Measurements from ENCODE around the gene ZNF18.

The ZNF18 gene

GRCh38 chr17:11997147-11997971, at the start of gene ZNF18:
TSS of gene ZNF18 (minus strand) at chr17:11997475. CDS start at chr17:11992829, 4,646 bp downstream.
- DNase-seq: peak; percentile 82 to 91 (median 89)

GRCh38 chr17:12046786-12047185, 49.5 kb upstream of the ZNF18 start:
- no peak for DNase-seq

GRCh38 chr17:12043702-12044101, 46.4 kb upstream of the ZNF18 start:
- DNase-seq: no peak

- DNase-seq: no peak
Observed at GRCh38 chr17:12041312-12041711, 44.0 kb upstream of the ZNF18 start.

- DNase-seq: no peak
Observed at GRCh38 chr17:12040478-12040877, 43.2 kb upstream of the ZNF18 start.

- DNase-seq: no peak
Observed at GRCh38 chr17:12037970-12038369, 40.7 kb upstream of the ZNF18 start.

- DNase-seq: no peak
Observed at GRCh38 chr17:12035673-12036072, 38.4 kb upstream of the ZNF18 start.

GRCh38 chr17:12034538-12034937, 37.3 kb upstream of the ZNF18 start:
- no peak for DNase-seq

GRCh38 chr17:12028611-12029010, 31.3 kb upstream of the ZNF18 start:
- no peak for DNase-seq

GRCh38 chr17:12027658-12028057, 30.4 kb upstream of the ZNF18 start:
- no peak for DNase-seq

GRCh38 chr17:12024327-12024726, 27.1 kb upstream of the ZNF18 start:
- no peak for DNase-seq

- no peak for DNase-seq
Observed at GRCh38 chr17:12022310-12022709, 25.0 kb upstream of the ZNF18 start.

- DNase-seq: peak in 1 of 3 experiments; percentile 36
Observed at GRCh38 chr17:12021623-12022140, 24.4 kb upstream of the ZNF18 start.

GRCh38 chr17:12020642-12021622, 23.7 kb upstream of the ZNF18 start, which contains the start of gene MAP2K4:
TSS of gene MAP2K4 (plus strand) at chr17:12020877. CDS start at chr17:12020887, 10 bp downstream.
- peak; percentile 71 to 82 (median 73) for DNase-seq

GRCh38 chr17:12007466-12007865, 10.2 kb upstream of the ZNF18 start:
- DNase-seq: no peak

GRCh38 chr17:11999696-12000095, 2.4 kb upstream of the ZNF18 start:
- DNase-seq: no peak

GRCh38 chr17:11997972-11998233, 628 bp upstream of the ZNF18 start:
- DNase-seq: no peak

GRCh38 chr17:11996722-11997146, 541 bp downstream of the ZNF18 start:
- DNase-seq: peak in 1 of 3 experiments; percentile 75

GRCh38 chr17:11991461-11991860, 5.8 kb downstream of the ZNF18 start:
- no peak for DNase-seq

GRCh38 chr17:11990363-11990983, 6.8 kb downstream of the ZNF18 start:
- no peak for DNase-seq

- DNase-seq: peak in 2 of 3 experiments; percentile 0 to 25
Observed at GRCh38 chr17:11986942-11987329, 10.3 kb downstream of the ZNF18 start.

- no peak for DNase-seq
Observed at GRCh38 chr17:11986179-11986941, 10.9 kb downstream of the ZNF18 start.

All from NCI-H1417 (cell line).